Colonic mucosa (tissue), 4 donors: ENCODE measurements around the gene LRRC75A. TPM values are rescaled to one million over a fixed set of nuclear protein-coding genes. Genes with fewer than 3 reads are reported as not detected.
"Not testable (repeated sequence)": the region's sequence is repeated elsewhere in the genome, so short reads cannot be mapped to it uniquely, and the experiment has no call there.

ENCODE experiments used
- DNase-seq: peaks from one replicate; pipeline ENCODE4 v3.0.0-alpha.2; 2020
- H3K27ac ChIP-seq: fragments of 200-600 bp; one replicate; pipeline ENCODE4 v1.8.0; 2021
- H3K27me3 ChIP-seq: fragments of 200-600 bp; one replicate; pipeline ENCODE4 v1.8.0; 2021
- H3K36me3 ChIP-seq: fragments of 200-600 bp; one replicate; pipeline ENCODE4 v1.8.0; 2021
- H3K4me1 ChIP-seq: fragments of 200-600 bp; one replicate; pipeline ENCODE4 v1.8.0; 2021; ENCODE audit warnings: mild to moderate bottlenecking
- H3K4me3 ChIP-seq: fragments of 200-600 bp; one replicate; pipeline ENCODE4 v1.8.0; 2021
- H3K9ac ChIP-seq, 2 donors: one replicate each; pipeline ENCODE4 v1.7.0; 2013; ENCODE audit warnings: control low read depth in 2 of 2, low read depth in 2 of 2, low read length in 2 of 2
- H3K9me3 ChIP-seq: fragments of 200-600 bp; one replicate; pipeline ENCODE4 v1.8.0; 2021
- intact Hi-C: fragments of 100-400 bp; cut with DNase I; formaldehyde crosslinking; loops from one replicate; pipeline ENCODE4 v1.14.1; 2022
- total RNA-seq, 2 donors: library from RNA; stranded (reverse); fragmentation: NEBNext Ultra II Directional in 1 of 2; extraction: Animal tissue kit (Norgen Biotek cat#: 25700) in 1 of 2; gene quantifications; one replicate each; pipeline ENCODE4 v1.2.1, GENCODE V29; 2021
- TF ChIP-seq, protein P1 (sequence below): fragments of 200-600 bp; IDR thresholded peaks from one replicate; pipeline ENCODE4 v1.8.0; 2022; ENCODE audit warnings: antibody characterized with exemption, mild to moderate bottlenecking
- donor health status: healthy.
- donor health status: DM: no; HTN: no; CAD: no.
- donor health status: DM: no; HTN: no; CAD: no.

The LRRC75A gene
- total RNA-seq, 2 donors from 2014 or later: 43.2 to 49.4 TPM

DNA sequence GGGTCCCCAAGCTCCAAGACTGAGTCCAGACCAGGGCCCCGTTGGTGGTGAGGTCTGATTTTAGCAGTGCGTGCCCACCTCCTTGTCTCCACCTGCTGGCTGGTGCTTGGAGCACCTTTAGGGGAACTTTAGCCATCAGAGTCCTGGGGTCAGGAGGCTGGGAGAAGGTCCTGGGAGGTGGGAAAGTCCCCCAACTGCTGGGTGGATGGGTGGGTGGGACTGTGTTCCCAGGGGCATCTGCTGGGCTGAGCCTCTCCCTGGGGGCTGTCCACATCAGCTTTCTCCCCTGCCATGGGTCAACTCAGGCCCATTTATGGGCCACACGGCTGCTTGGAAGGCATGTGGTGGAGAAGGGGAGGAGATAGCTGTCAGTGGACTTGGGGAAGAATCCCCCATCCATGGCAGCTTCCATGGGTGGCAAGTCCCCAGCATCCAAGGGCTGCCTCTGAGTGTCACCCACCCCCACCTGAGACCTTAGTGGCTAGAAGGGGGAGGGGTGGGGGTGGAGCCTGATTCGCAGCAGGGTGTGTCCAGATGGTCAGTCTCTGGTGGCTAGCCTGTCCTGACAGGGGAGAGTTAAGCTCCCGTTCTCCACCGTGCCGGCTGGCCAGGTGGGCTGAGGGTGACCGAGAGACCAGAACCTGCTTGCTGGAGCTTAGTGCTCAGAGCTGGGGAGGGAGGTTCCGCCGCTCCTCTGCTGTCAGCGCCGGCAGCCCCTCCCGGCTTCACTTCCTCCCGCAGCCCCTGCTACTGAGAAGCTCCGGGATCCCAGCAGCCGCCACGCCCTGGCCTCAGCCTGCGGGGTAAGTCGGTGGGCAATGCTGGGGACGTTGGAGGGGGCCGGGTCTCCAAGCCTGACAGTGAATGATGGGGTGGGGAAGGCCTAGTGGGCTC is 76.7 kb downstream of the LRRC75A start, which contains the start of gene TRPV2:
Gene TRPV2, plus strand, starts transcription at position 541 of the 894 bp plus-strand sequence. CDS start 2,098 bp downstream, outside the sequence.
- Histone ChIP-seq H3K27me3 (no peaks in the 10 kb centered on the region), H3K4me1 (peaks cover 5% of the 10 kb centered on the region), H3K9ac (peak within 1 kb of the TSS; percentile 72 to 77), H3K4me3 (peak within 1 kb of the TSS; percentile 52), H3K27ac (peak within 1 kb of the TSS; percentile 84), H3K9me3 (no peaks in the 10 kb centered on the region), H3K36me3 (no peaks in the 10 kb centered on the region)
- DNase-seq: peak; percentile 52
- TF ChIP-seq, protein P1, sequence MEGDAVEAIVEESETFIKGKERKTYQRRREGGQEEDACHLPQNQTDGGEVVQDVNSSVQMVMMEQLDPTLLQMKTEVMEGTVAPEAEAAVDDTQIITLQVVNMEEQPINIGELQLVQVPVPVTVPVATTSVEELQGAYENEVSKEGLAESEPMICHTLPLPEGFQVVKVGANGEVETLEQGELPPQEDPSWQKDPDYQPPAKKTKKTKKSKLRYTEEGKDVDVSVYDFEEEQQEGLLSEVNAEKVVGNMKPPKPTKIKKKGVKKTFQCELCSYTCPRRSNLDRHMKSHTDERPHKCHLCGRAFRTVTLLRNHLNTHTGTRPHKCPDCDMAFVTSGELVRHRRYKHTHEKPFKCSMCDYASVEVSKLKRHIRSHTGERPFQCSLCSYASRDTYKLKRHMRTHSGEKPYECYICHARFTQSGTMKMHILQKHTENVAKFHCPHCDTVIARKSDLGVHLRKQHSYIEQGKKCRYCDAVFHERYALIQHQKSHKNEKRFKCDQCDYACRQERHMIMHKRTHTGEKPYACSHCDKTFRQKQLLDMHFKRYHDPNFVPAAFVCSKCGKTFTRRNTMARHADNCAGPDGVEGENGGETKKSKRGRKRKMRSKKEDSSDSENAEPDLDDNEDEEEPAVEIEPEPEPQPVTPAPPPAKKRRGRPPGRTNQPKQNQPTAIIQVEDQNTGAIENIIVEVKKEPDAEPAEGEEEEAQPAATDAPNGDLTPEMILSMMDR: peak; percentile 36
- intact Hi-C loops: loop anchor here (10.0 kb wide), 1 partner anchor 50 kb away; no protein-coding TSS in a partner anchor

DNA sequence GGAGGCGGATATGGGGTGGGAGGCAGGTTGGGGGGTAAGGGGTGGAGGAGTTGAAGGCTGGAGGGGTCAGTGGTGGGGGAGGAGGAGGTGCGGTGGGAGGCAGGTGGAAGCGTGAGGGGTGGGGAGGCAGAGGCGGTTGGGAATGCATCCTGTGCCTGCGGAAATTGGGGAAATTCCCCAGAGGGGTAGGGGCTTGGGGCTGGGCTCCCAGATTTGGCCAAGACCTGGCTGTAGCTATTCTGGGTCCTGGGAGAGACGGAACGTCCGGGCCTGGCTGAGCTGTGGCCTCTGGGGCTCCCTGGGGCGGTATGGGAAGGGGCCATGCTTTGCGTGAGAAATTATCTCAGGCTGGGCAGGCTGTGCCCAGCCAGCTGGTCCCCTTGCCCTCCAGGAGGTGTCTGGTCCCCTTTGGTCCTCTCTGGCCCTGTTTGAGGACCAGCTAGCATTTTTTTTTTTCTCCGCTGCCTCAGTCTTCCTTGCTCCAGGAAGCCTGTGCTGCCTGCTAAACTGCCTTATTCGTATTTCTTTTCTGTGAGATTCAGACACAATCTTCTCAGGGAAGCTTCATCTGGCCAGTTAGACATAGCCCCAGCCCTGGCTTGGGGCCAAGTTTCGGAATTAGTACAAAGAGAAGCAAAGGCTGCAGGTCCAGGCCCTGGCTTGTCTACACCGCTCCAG is 83.9 kb downstream of the LRRC75A start:
- Histone ChIP-seq H3K4me3 (no peak overlapping the region), H3K9ac (no peak overlapping the region), H3K9me3 (no peaks in the 10 kb centered on the region), H3K36me3 (no peaks in the 10 kb centered on the region), H3K4me1 (peaks cover 4% of the 10 kb centered on the region), H3K27ac (peak overlapping the region; percentile 13), H3K27me3 (peaks cover 8% of the 10 kb centered on the region)
- DNase-seq: peak; percentile 70
- intact Hi-C loops: no loop called here
- TF ChIP-seq, protein P1: no peak

DNA sequence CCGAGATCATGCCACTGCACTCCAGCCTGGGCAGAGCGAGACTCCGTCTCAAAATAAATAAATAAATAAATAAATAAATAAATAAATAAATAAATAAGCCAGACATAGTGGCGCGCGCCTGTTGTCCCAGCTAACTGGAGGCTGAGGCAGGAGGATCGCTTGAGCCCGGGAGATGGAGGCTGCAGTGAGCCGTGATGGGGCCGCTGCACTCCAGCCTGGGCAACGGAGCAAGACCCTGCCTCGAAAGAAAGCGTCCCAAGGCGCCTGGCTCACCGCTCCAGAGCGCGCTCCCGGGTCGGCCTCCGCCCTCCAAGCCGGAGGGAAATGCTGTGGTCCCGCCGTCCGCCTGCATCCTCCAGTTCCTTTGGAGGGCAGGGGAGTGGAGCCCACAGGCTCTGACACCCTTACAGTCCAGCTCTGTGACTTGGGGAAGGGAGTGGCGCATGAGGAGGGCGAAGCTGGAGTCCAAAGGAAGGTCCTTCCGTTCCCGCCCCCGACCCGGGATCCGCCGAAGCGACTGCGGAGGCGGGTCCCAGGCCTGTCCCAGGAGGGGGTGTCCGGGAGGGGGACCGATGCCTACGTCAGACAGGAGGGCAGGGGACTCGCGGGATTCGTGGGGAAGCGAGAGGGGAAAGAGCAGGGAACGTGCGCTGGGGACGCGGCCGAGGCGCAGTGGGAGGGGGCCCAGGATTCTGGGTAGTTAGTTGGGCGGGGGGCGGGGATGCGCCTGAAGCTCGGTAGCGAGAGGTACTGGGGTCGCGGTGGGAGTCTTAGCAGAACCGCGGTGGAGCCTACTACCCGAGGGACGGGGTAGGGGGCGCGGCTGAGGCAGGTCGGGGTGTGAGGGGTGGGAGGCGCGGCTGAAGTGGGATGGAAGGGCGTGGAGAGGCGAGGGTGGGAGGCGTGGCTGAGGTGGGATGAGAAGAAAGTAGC is 85.0 kb downstream of the LRRC75A start:
- Histone ChIP-seq H3K9ac (peak overlapping the region; percentile 56 to 63), H3K9me3 (no peaks in the 10 kb centered on the region), H3K36me3 (no peaks in the 10 kb centered on the region), H3K27ac (no peak overlapping the region), H3K27me3 (peaks cover 8% of the 10 kb centered on the region), H3K4me1 (peaks cover 4% of the 10 kb centered on the region), H3K4me3 (peak overlapping the region; percentile 35)
- TF ChIP-seq, protein P1: no peak
- intact Hi-C loops: no loop called here
- DNase-seq: no peak

DNA sequence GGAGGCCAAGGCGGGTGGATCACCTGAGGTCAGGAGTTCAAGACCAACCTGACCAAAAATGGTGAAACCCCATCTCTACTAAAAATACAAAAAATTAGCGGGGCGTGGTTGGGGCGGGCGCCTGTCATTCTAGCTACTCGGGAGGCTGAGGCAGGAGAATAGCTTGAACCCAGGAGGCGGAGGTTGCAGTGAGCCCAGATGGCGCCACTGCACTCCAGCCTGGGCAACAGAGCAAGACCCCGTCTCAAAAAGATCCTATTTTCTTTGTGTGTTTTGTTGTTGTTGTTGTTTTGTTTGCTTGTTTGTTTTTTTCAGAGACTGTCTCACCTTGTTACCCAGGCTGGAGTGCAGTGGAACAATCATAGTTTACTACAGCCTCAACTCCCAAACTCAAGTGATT is 88.1 kb downstream of the LRRC75A start:
- H3K27ac ChIP-seq, H3K27me3 ChIP-seq, H3K4me1 ChIP-seq, H3K9ac ChIP-seq, intact Hi-C loops, DNase-seq, H3K9me3 ChIP-seq, H3K36me3 ChIP-seq, H3K4me3 ChIP-seq: not testable (repeated sequence)

DNA sequence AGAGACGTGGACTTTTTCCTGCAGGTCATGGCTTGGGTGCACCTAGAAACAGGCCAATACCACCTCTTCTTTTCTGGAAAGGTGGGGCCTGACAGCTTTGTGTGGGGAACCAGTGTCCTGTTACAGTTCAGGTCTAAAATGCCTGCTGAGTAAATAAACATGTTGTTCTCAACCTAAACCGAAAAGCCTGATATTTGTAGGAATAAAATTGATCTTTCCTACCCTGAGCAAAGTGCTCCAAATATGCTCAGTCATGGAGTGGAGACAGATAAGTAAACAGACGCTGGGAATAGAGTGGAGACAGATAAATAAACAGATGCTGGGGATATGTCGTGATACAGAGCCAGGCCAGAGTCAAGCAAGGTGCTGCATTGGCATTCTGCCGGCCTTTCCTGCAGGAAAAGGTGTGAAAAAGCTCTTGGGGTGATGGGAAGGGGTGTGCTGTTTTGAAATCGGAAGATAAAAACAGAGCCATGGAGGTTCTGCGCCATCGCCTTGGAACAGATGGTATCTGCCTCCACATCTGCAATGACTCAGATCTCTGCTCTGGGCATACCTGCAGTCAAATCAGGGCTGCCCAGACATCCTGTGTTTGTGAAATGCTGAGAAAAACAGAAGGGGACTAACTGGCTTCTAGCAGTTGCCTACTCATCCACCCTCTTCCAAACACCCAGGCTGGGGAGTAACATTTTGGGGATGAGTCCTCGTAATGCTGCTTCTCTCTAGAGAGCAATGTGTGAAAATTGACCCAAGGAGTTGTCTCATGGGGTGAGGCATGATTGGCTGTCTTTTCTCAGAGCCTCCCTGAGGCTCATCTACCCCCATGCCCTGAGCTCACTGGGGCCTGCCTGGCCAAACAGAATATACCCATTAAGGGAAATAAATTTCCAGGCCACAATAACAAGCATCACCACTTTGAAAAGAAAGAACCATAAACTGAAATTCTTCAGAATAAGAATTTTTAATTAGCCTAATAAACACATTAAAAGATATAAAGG is 93.4 kb downstream of the LRRC75A start:
- Histone ChIP-seq H3K4me3 (no peak overlapping the region), H3K27me3 (no peaks in the 10 kb centered on the region), H3K9ac (no peak overlapping the region), H3K27ac (no peak overlapping the region), H3K4me1 (no peaks in the 10 kb centered on the region), H3K36me3 (no peaks in the 10 kb centered on the region), H3K9me3 (no peaks in the 10 kb centered on the region)
- intact Hi-C loops: no loop called here
- no peak for DNase-seq
- TF ChIP-seq, protein P1: no peak

DNA sequence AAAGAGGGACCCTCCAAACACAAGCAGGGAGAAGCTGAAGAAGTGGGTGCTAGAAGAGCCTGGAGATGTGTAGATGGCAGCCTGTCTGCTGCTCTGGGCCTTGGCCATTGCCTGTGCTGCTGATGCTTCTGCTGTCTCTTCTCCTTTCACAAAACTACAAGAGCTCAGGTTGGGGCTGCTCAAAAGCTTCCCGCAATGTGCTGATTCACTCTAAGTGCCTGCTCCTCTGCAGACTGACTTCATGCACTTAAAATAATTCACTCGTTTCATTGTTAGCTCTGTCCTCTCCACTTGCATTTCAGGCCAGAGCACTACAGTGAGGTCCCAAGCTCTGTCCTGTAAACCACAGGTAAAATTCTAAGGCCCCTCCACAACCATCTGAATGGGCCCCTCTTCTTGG is 95.3 kb downstream of the LRRC75A start:
- intact Hi-C loops, H3K36me3 ChIP-seq, DNase-seq, H3K4me1 ChIP-seq, H3K9ac ChIP-seq, H3K4me3 ChIP-seq, H3K27me3 ChIP-seq, H3K27ac ChIP-seq, H3K9me3 ChIP-seq: not testable (repeated sequence)

DNA sequence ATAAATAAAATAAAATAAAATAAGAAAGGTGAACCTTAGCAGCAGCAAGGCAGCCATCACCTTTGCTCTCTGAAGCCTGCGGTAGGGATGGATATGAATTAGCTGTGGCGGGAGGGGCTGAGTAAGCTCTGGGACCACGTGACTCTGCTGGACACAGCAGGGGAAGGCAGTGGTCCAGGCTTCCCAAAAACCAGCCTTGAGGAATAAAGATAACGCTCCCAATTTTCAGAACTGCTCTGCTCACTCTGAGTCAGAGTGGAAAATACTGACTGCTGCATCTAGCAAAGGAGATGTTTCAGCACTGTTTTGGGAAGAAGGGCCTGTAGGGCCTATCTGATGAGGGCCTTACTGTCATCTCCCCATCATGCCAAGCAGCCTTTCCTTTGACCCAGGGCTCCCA is 96.1 kb downstream of the LRRC75A start:
- H3K4me1 ChIP-seq, H3K9ac ChIP-seq, H3K27me3 ChIP-seq, H3K4me3 ChIP-seq, intact Hi-C loops, DNase-seq, H3K36me3 ChIP-seq, H3K27ac ChIP-seq, H3K9me3 ChIP-seq: not testable (repeated sequence)

DNA sequence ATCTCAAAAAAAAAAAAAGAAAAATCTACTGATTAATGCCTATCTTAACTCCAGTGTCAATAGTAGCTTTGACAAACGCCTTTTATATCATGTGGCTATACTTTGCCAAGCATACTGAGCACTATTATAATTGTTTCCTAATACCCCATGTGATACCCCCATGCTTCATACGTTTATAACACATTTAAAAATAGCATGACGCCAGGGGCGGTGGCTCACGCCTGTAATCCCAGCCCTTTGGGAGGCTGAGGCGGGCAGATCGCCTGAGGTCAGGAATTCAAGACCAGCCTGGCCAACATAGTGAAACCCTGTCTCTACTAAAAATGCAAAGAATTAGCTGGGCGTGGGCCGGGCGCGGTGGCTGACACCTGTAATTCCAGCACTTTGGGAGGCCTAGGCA is 99.5 kb downstream of the LRRC75A start:
- H3K27ac ChIP-seq, H3K9ac ChIP-seq, DNase-seq, H3K4me1 ChIP-seq, H3K4me3 ChIP-seq, H3K9me3 ChIP-seq, H3K27me3 ChIP-seq, H3K36me3 ChIP-seq, intact Hi-C loops: not testable (repeated sequence)
